GM23338 (cell line): Measurements from ENCODE around the gene MAGOHB.

Source experiments
- CREB1 ChIP-seq: fragments of 250-450 bp; sonication (Bioruptor Pico); IDR thresholded peaks from 2 replicates; pipeline ENCODE4 v1.5.0; 2020; ENCODE audit warnings: low read depth, mild to moderate bottlenecking, moderate library complexity
- EZH2 ChIP-seq: fragments of 200-600 bp; sonication (generic); IDR thresholded peaks from one replicate; pipeline ENCODE4 v1.8.0; 2017; ENCODE audit warnings: antibody characterized with exemption, mild to moderate bottlenecking, low read depth; ENCODE audit not compliant: unreplicated experiment
- EZH2phosphoT487 ChIP-seq: fragments of 200-600 bp; sonication (generic); IDR thresholded peaks from one replicate; pipeline ENCODE4 v1.8.1; 2018; ENCODE audit warnings: antibody characterized with exemption; ENCODE audit not compliant: unreplicated experiment
- JUNB ChIP-seq: IDR thresholded peaks from one replicate; pipeline ENCODE4 v1.6.1; 2016; ENCODE audit warnings: antibody characterized with exemption; ENCODE audit not compliant: unreplicated experiment
- NANOG ChIP-seq: IDR thresholded peaks from 2 replicates; pipeline ENCODE4 v1.6.1; 2016; ENCODE audit warnings: antibody characterized with exemption, borderline replicate concordance
- POLR2AphosphoS5 ChIP-seq: IDR thresholded peaks from 2 replicates; pipeline ENCODE4 v1.6.1; 2016; ENCODE audit warnings: antibody characterized with exemption, low read depth
- REST ChIP-seq: IDR thresholded peaks from one replicate; pipeline ENCODE4 v1.6.1; 2018; ENCODE audit warnings: antibody characterized with exemption; ENCODE audit not compliant: unreplicated experiment
- STAT1 ChIP-seq: IDR thresholded peaks from one replicate; pipeline ENCODE4 v1.6.1; 2016; ENCODE audit warnings: antibody characterized with exemption; ENCODE audit not compliant: unreplicated experiment
- ZNF114 ChIP-seq: fragments of 250-450 bp; sonication (Bioruptor Pico); IDR thresholded peaks from 2 replicates; pipeline ENCODE4 v1.5.0; 2020; ENCODE audit warnings: mild to moderate bottlenecking, moderate library complexity
- ZNF331 ChIP-seq: fragments of 250-450 bp; sonication (Bioruptor Pico); IDR thresholded peaks from 2 replicates; pipeline ENCODE4 v1.5.0; 2020; ENCODE audit warnings: low read depth, mild to moderate bottlenecking, moderate library complexity
- TF ChIP-seq, protein P1 (sequence below), 2 experiments: fragments of 200-600 bp in 1 of 2; sonication (generic) in 1 of 2; conservative IDR thresholded peaks; 2 replicates each; pipeline versions ENCODE4 v1.5.1 to v1.6.1; 2016 to 2017; ENCODE audit warnings: antibody characterized with exemption in 2 of 2, low read depth in 2 of 2, mild to moderate bottlenecking in 2 of 2, moderate library complexity in 1 of 2
- TF ChIP-seq, protein P2 (sequence below): fragments of 250-450 bp; sonication (Bioruptor Pico); IDR thresholded peaks from 2 replicates; pipeline ENCODE4 v1.5.0; 2020; ENCODE audit warnings: mild to moderate bottlenecking, moderate library complexity
- TF ChIP-seq, protein P3 (sequence below): IDR thresholded peaks from 2 replicates; pipeline ENCODE4 v1.6.1; 2016; ENCODE audit warnings: antibody characterized with exemption

- TF ChIP-seq, protein P1, sequence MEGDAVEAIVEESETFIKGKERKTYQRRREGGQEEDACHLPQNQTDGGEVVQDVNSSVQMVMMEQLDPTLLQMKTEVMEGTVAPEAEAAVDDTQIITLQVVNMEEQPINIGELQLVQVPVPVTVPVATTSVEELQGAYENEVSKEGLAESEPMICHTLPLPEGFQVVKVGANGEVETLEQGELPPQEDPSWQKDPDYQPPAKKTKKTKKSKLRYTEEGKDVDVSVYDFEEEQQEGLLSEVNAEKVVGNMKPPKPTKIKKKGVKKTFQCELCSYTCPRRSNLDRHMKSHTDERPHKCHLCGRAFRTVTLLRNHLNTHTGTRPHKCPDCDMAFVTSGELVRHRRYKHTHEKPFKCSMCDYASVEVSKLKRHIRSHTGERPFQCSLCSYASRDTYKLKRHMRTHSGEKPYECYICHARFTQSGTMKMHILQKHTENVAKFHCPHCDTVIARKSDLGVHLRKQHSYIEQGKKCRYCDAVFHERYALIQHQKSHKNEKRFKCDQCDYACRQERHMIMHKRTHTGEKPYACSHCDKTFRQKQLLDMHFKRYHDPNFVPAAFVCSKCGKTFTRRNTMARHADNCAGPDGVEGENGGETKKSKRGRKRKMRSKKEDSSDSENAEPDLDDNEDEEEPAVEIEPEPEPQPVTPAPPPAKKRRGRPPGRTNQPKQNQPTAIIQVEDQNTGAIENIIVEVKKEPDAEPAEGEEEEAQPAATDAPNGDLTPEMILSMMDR (conservative IDR thresholded peaks at IDR 0.05; ENCODE audit: low read depth in 2 of 2), result no peak
- TF ChIP-seq ZNF331 (CRISPR knock-in tag), result no peak
- no peak for TF ChIP-seq EZH2
- TF ChIP-seq JUNB, result no peak
- TF ChIP-seq REST, result no peak
- TF ChIP-seq EZH2phosphoT487, result no peak
- no peak for TF ChIP-seq NANOG
- no peak for TF ChIP-seq POLR2AphosphoS5
- TF ChIP-seq CREB1 (CRISPR knock-in tag), result no peak
- TF ChIP-seq, protein P2, sequence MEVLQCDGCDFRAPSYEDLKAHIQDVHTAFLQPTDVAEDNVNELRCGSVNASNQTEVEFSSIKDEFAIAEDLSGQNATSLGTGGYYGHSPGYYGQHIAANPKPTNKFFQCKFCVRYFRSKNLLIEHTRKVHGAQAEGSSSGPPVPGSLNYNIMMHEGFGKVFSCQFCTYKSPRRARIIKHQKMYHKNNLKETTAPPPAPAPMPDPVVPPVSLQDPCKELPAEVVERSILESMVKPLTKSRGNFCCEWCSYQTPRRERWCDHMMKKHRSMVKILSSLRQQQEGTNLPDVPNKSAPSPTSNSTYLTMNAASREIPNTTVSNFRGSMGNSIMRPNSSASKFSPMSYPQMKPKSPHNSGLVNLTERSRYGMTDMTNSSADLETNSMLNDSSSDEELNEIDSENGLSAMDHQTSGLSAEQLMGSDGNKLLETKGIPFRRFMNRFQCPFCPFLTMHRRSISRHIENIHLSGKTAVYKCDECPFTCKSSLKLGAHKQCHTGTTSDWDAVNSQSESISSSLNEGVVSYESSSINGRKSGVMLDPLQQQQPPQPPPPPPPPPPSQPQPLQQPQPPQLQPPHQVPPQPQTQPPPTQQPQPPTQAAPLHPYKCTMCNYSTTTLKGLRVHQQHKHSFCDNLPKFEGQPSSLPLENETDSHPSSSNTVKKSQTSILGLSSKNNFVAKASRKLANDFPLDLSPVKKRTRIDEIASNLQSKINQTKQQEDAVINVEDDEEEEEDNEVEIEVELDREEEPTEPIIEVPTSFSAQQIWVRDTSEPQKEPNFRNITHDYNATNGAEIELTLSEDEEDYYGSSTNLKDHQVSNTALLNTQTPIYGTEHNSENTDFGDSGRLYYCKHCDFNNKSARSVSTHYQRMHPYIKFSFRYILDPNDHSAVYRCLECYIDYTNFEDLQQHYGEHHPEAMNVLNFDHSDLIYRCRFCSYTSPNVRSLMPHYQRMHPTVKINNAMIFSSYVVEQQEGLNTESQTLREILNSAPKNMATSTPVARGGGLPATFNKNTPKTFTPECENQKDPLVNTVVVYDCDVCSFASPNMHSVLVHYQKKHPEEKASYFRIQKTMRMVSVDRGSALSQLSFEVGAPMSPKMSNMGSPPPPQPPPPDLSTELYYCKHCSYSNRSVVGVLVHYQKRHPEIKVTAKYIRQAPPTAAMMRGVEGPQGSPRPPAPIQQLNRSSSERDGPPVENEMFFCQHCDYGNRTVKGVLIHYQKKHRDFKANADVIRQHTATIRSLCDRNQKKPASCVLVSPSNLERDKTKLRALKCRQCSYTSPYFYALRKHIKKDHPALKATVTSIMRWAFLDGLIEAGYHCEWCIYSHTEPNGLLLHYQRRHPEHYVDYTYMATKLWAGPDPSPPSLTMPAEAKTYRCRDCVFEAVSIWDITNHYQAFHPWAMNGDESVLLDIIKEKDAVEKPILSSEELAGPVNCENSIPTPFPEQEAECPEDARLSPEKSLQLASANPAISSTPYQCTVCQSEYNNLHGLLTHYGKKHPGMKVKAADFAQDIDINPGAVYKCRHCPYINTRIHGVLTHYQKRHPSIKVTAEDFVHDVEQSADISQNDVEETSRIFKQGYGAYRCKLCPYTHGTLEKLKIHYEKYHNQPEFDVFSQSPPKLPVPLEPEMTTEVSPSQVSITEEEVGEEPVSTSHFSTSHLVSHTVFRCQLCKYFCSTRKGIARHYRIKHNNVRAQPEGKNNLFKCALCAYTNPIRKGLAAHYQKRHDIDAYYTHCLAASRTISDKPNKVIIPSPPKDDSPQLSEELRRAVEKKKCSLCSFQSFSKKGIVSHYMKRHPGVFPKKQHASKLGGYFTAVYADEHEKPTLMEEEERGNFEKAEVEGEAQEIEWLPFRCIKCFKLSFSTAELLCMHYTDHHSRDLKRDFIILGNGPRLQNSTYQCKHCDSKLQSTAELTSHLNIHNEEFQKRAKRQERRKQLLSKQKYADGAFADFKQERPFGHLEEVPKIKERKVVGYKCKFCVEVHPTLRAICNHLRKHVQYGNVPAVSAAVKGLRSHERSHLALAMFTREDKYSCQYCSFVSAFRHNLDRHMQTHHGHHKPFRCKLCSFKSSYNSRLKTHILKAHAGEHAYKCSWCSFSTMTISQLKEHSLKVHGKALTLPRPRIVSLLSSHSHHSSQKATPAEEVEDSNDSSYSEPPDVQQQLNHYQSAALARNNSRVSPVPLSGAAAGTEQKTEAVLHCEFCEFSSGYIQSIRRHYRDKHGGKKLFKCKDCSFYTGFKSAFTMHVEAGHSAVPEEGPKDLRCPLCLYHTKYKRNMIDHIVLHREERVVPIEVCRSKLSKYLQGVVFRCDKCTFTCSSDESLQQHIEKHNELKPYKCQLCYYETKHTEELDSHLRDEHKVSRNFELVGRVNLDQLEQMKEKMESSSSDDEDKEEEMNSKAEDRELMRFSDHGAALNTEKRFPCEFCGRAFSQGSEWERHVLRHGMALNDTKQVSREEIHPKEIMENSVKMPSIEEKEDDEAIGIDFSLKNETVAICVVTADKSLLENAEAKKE (CRISPR knock-in tag), result no peak
- TF ChIP-seq STAT1, result no peak
- TF ChIP-seq ZNF114, result no peak
- TF ChIP-seq, protein P3, sequence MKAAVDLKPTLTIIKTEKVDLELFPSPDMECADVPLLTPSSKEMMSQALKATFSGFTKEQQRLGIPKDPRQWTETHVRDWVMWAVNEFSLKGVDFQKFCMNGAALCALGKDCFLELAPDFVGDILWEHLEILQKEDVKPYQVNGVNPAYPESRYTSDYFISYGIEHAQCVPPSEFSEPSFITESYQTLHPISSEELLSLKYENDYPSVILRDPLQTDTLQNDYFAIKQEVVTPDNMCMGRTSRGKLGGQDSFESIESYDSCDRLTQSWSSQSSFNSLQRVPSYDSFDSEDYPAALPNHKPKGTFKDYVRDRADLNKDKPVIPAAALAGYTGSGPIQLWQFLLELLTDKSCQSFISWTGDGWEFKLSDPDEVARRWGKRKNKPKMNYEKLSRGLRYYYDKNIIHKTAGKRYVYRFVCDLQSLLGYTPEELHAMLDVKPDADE, result no peak
These were observed 42.3 kb downstream of the MAGOHB start for GRCh38 chr12:10571141-10571540.
